ENCODE results near the gene MLLT6.

MLLT6 gene

GRCh38 chr17:38691154-38691553 lies 13.9 kb upstream of the MLLT6 start:
- no peak for DNase-seq (ENCODE audit: low read depth)
- TF ChIP-seq CTCF (IDR thresholded peaks at IDR 0.05; ENCODE audit: low read depth, low read length, missing control alignments), result no peak
- no peak overlapping the region for H3K4me3 ChIP-seq (ENCODE audit: low read depth, low read length)
- in situ Hi-C loops (cut with HindIII; ENCODE audit: low sequenced_read_pairs), result no loop called here

DNA sequence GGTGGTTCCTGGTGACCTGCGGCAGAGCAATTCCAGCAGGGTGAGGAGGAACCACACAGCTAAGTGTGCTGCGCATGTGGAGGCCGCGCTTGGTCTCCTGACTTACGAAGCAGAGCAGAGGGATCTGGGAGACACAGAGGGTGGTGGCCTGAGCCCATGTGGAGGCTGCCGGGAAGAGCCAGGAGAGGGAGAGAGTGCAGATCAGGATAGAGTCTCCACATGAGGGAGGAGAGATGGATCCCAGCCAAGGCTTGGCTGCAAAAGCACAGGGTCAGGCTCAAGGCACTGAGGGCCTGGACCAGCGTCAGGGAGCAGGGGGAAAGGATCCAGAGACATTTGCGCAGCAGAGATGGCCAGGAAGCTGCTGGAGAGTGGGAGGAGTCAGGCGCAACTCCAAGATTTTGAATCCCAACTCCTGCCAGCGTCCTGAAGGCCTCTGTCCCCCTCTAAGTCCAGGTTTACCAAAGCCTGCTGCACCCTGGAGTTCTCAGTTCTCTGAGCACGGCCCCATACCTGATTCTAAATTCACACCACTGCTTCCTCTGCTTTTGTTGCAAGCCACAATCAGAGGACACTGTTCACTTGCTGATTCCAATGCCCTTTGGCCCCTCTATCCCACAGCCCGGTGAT lies 11.3 kb upstream of the MLLT6 start:
- in situ Hi-C loops (cut with HindIII; ENCODE audit: low sequenced_read_pairs), result no loop called here
- TF ChIP-seq CTCF (IDR thresholded peaks at IDR 0.05; ENCODE audit: low read depth, low read length, missing control alignments), result no peak
- no peak for DNase-seq (ENCODE audit: low read depth)
- no peak overlapping the region for H3K4me3 ChIP-seq (ENCODE audit: low read depth, low read length)

DNA sequence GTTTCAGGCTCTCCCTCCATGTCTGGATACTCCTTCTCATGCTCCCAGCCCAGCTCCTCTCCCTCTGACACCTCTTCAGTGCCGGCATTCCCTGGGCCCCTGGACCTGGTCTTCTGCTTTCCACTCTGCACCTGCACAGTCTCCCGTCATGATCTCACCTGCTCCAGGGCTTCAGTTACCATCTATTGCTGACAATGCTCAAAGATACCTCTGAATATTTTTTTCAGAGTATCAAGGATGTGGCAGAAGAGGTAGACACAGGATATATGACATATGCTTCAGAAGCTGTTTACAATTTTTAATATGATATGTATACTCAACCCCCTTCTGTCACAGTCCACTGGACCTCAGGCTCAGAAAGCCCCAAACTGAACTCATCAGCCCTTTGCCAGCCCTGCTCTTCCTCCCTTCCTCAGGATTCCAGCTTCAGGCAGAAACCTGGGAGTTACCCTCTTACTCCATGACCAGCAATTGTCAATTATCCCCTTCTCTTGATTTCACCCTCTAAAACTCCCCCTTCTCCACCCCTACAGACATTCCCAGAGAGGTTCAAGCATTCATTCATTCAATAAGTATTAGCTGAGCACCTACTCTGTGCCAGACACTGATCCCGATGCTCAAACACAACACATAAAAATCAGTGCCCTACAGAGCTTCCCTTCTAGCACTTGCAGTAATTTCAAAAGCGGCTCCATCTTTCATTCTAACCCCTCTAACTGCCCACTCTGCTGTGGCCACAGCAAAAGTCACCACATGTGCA lies 7.8 kb upstream of the MLLT6 start:
- TF ChIP-seq CTCF (IDR thresholded peaks at IDR 0.05; ENCODE audit: low read depth, low read length, missing control alignments), result no peak
- no peak for DNase-seq (ENCODE audit: low read depth)
- no peak overlapping the region for H3K4me3 ChIP-seq (ENCODE audit: low read depth, low read length)
- in situ Hi-C loops (cut with HindIII; ENCODE audit: low sequenced_read_pairs), result no loop called here

GRCh38 chr17:38698760-38699159 lies 6.3 kb upstream of the MLLT6 start:
- in situ Hi-C loops (cut with HindIII; ENCODE audit: low sequenced_read_pairs), result no loop called here
- no peak for DNase-seq (ENCODE audit: low read depth)
- no peak overlapping the region for H3K4me3 ChIP-seq (ENCODE audit: low read depth, low read length)
- no peak for TF ChIP-seq CTCF (IDR thresholded peaks at IDR 0.05; ENCODE audit: low read depth, low read length, missing control alignments)

DNA sequence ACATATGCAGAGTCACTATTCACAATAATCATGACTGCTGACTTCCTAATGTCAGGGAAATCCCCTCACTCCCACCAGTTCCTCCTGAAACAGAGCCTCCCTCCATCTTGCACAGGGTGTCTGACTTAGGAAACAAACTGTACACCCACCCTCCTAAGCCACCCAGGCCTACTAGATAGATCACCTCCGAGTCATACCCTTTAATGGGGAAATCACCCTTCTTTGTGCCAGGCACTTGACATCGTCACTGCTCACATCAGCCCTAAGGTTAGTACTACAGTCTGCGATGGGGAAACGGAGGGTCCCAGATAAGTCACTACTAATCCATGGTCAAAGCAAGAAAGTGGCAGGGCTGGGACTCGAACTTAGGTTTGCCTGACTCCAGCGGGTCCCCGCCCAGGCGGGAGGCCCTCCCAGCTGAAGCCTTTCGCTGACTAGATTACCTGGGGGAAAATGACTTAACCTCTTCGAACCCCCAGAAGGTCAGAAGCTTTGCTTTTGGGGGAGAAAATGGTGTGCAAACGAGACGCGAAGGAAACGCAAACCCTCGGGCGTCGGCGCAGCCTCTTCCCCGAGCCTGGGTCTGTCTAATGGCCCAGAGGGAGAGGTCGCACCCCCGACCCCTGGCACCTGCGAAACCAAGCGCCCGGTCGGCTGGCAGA lies 3.4 kb upstream of the MLLT6 start:
- no peak for TF ChIP-seq CTCF (IDR thresholded peaks at IDR 0.05; ENCODE audit: low read depth, low read length, missing control alignments)
- H3K4me3 ChIP-seq (ENCODE audit: low read depth, low read length), result peak overlapping the region; percentile 91
- in situ Hi-C loops (cut with HindIII; ENCODE audit: low sequenced_read_pairs), result no loop called here
- no peak for DNase-seq (ENCODE audit: low read depth)

DNA sequence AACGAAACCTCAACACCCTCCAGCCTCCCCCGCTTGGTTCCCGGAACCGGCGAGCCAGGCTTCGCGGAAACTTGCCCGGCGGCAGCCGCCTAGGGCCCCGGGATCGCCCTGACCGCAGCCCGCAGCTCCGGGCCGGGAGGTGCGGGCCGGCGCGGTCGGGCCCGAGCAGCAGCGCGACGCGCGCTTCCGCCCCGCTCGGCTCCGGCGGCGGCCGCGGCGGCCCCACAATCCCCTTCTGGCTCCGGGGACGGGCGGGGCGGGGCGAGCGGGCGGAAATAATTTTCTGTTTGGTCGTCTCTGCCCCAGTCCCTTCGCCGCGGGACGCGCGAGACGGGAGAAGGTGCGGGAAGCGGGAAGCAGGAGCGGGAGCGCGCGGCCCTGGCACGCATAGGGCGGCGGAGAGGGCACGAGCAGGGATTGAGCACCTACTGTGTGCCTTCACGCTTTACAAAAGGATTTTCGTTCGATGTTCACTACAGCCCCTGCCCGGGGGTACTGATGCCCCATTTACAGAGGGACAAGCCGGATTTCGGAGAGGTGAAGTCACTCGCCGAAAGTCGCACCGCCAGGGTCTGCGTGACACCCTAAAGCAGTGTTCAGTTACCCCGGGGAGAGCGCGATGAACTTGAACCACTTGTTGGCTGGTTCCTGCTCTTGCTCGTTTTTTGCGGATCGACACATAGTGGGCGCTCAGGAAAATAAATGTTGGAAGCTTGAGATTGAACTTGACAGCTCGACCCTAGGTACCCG lies 2.7 kb upstream of the MLLT6 start:
- peak; percentile 37 for DNase-seq (ENCODE audit: low read depth)
- in situ Hi-C loops (cut with HindIII; ENCODE audit: low sequenced_read_pairs), result no loop called here
- peak overlapping the region; percentile 91 for H3K4me3 ChIP-seq (ENCODE audit: low read depth, low read length)
- TF ChIP-seq CTCF (IDR thresholded peaks at IDR 0.05; ENCODE audit: low read depth, low read length, missing control alignments), result no peak

Data from astrocyte of the cerebellum (primary cell).